HepG2 (cell line): ENCODE data around the gene ALDH3A2. TPM values are rescaled to one million over a fixed set of nuclear protein-coding genes. Genes with fewer than 3 reads are reported as not detected.
"Not testable (repeated sequence)": the region's sequence is repeated elsewhere in the genome, so short reads cannot be mapped to it uniquely, and the experiment has no call there.

Source experiments
- ATAC-seq: fragments of 200-7000 bp; cut with Tn5 transposase; 3 replicates; pipeline ENCODE4 v1.9.1; 2020; ENCODE audit warnings: mild to moderate bottlenecking, moderate library complexity
- BruUV-seq: library from RNA; stranded (reverse); fragments of 400-500 nt; replicated peaks from 2 replicates; lab custom pipeline; 2021; lab: Mats Ljungman, UMichigan
- CTCF ChIA-PET: fragments of 300-600 bp; formaldehyde crosslinking; extraction: SDS; loops from one replicate; lab custom pipeline; 2021; ENCODE audit warnings: low total read pairs, inconsistent platforms, low intra/inter-chr PET ratio; lab: Yijun Ruan, JAX
- POLR2A ChIA-PET: fragments of 350-600 bp; sonication (Branson Sonifier 250); formaldehyde crosslinking; loops from one replicate; lab custom pipeline; 2020; ENCODE audit warnings: antibody characterized with exemption, inconsistent platforms; lab: Yijun Ruan, JAX
- DNase-seq: peaks from one replicate; pipeline ENCODE4 v3.0.0-alpha.2; 2015; ENCODE audit warnings: low spot score
- FAIRE-seq: peaks from 3 replicates; lab custom pipeline; 2011; peaks lifted over from hg19 to GRCh38; lab: Jason Lieb, UNC
- H2AFZ ChIP-seq: one replicate; pipeline ENCODE4 v1.6.1; 2011; ENCODE audit warnings: low read length, inconsistent platforms
- H3K27ac ChIP-seq: fragments of 300-600 bp; 3 replicates; pipeline ENCODE4 v1.8.0; 2011; ENCODE audit warnings: mixed run types, mild to moderate bottlenecking, mixed read lengths, low read length, inconsistent platforms; ENCODE audit not compliant: insufficient read depth; ENCODE audit errors: extremely low read length
- H3K27me3 ChIP-seq, 2 experiments: fragments of 200-600 bp in 1 of 2; 2 replicates in 1 of 2; 3 replicates in 1 of 2; pipeline versions ENCODE4 v1.6.0 to v1.8.0; 2011; ENCODE audit warnings: low read length in 2 of 2, mild to moderate bottlenecking in 2 of 2, moderate library complexity in 2 of 2, inconsistent platforms in 1 of 2; ENCODE audit not compliant: insufficient read depth in 2 of 2, control insufficient read depth in 1 of 2
- H3K36me3 ChIP-seq, 2 experiments: fragments of 200-600 bp in 1 of 2; replicated peaks in 1 of 2; 2 replicates in 1 of 2; 3 replicates in 1 of 2; pipeline versions ENCODE4 v1.5.1 to v1.8.0; 2011; ENCODE audit warnings: low read length in 2 of 2, inconsistent platforms in 1 of 2; ENCODE audit not compliant: insufficient read depth in 2 of 2, control insufficient read depth in 1 of 2
- H3K4me1 ChIP-seq: 2 replicates; pipeline ENCODE4 v1.5.1; 2012; ENCODE audit warnings: low read length, inconsistent platforms; ENCODE audit not compliant: insufficient read depth
- H3K4me2 ChIP-seq: 2 replicates; pipeline ENCODE4 v1.6.0; 2011; ENCODE audit warnings: low read depth, low read length, inconsistent platforms
- H3K4me3 ChIP-seq, 3 experiments: fragments of 200-600 bp in 1 of 3; sonication (generic), shearing (Covaris generic) in 1 of 3; replicated peaks in 1 of 3; 2 replicates each; pipeline ENCODE4 v1.5.1; 2011 to 2016; ENCODE audit warnings: low read length in 3 of 3, inconsistent platforms in 2 of 3, low read depth in 2 of 3, mild to moderate bottlenecking in 2 of 3, control low read depth in 1 of 3, mixed read lengths in 1 of 3; ENCODE audit not compliant: insufficient read depth in 1 of 3
- H3K79me2 ChIP-seq: one replicate; pipeline ENCODE4 v1.6.1; 2011; ENCODE audit warnings: low read length, inconsistent platforms; ENCODE audit not compliant: insufficient read depth
- H3K9ac ChIP-seq: 2 replicates; pipeline ENCODE4 v1.6.0; 2011; ENCODE audit warnings: mild to moderate bottlenecking, low read depth, low read length, inconsistent platforms; ENCODE audit not compliant: insufficient read depth
- H3K9me3 ChIP-seq: 2 replicates; pipeline ENCODE4 v1.5.1; 2012; ENCODE audit warnings: mild to moderate bottlenecking, low read length
- H4K20me1 ChIP-seq: 2 replicates; pipeline ENCODE4 v1.6.0; 2011; ENCODE audit warnings: inconsistent platforms, mild to moderate bottlenecking, low read length, moderate library complexity; ENCODE audit not compliant: insufficient read depth
- HMG20B ChIP-seq: conservative IDR thresholded peaks from 2 replicates; pipeline ENCODE4 v1.6.1; 2016; ENCODE audit warnings: missing genetic modification reagents, missing compliant biosample characterization
- RBFOX2 ChIP-seq: fragments of 200-400 bp; formaldehyde crosslinking; IDR thresholded peaks from 2 replicates; pipeline ENCODE4 v1.6.1; 2017; ENCODE audit warnings: low read depth, mild to moderate bottlenecking, low read length
- ZMAT5 ChIP-seq: sonication (generic); formaldehyde crosslinking; IDR thresholded peaks from 2 replicates; pipeline ENCODE4 v1.5.0; 2020; ENCODE audit warnings: mild to moderate bottlenecking, low read depth, missing genetic modification reagents, borderline replicate concordance
- WGBS: methylation state at CpG from one replicate; pipeline ENCODE4 v1.1.6; 2017; ENCODE audit warnings: low lambda C conversion rate; 5-methylcytosine and 5-hydroxymethylcytosine counted together
- in situ Hi-C: cut with HindIII; loops from 2 replicates; pipeline ENCODE4 v1.10.0; 2017; ENCODE audit warnings: low pct_unique_long_range_greater_than_20kb; ENCODE audit not compliant: extremely low pct_ligation_motif_present
- intact Hi-C: fragments of 100-400 bp; cut with micrococcal nuclease; formaldehyde crosslinking; loops from one replicate; pipeline ENCODE4 v1.10.0; 2022; ENCODE audit not compliant: unreplicated experiment
- polyA plus RNA-seq, 8 experiments: library from polyadenylated mRNA; depleted of rRNA in 3 of 8; stranded (reverse) in 7 of 8; unstranded in 1 of 8; fragments of >200 nt; fragmentation: Illumina TruSeq in 4 of 8; extraction: Trizol in 4 of 8; gene quantifications; 2 replicates each; pipeline versions ENCODE4 v1.2.1 to v1.2.3, GENCODE V29; 2011 to 2016; ENCODE audit warnings: low read depth in 4 of 8, missing spikeins in 1 of 8, mixed read lengths in 1 of 8; ENCODE audit not compliant: insufficient read depth in 1 of 8
- total RNA-seq, 5 experiments: library from RNA; depleted of rRNA; stranded (reverse); fragments of >200 nt; fragmentation: Illumina TruSeq; extraction: Trizol; gene quantifications; 2 replicates each; pipeline ENCODE4 v1.2.3, GENCODE V29; 2016; ENCODE audit warnings: low read depth in 1 of 5

The ALDH3A2 gene
- total and polyA plus RNA-seq, 2 of the 13 experiments (the other 11 are each of a cell fraction or from before 2014, with no cell fraction given), result 80.8 to 180 TPM

- H3K27ac ChIP-seq, result no peak overlapping the region
- in situ Hi-C loops, result no loop called here
- H3K4me2 ChIP-seq, result no peak overlapping the region
- no peak overlapping the region for H2AFZ ChIP-seq
- no peaks in the 10 kb centered on the region; a peak in 1 of 5 replicates for H3K27me3 ChIP-seq
- 100% methylated on average over 2 of the region's 2 CpGs for WGBS
- ChIA-PET POLR2A (interaction anchor here (1.2 kb wide), 1 partner anchor 35 kb away, joined by 4 read pairs; the partner anchor contains the start of gene ALDH3A2), CTCF (no interaction called here)
- no peak overlapping the region for H3K4me3 ChIP-seq
- H3K79me2 ChIP-seq, result no peaks in the 10 kb centered on the region
- FAIRE-seq (no peak), ATAC-seq (no peak), DNase-seq (no peak)
- TF ChIP-seq RBFOX2, result no peak
- TF ChIP-seq ZMAT5 (CRISPR knock-in tag), result no peak
- TF ChIP-seq HMG20B, result no peak
- intact Hi-C loops, result no loop called here
- no peaks in the 10 kb centered on the region for H3K9me3 ChIP-seq
- no peak overlapping the region for H3K9ac ChIP-seq
- BruUV-seq, result no TSS peak
- no peaks in the 10 kb centered on the region; a peak in 1 of 5 replicates for H3K36me3 ChIP-seq
- H3K4me1 ChIP-seq, result peaks cover 12% of the 10 kb centered on the region; the same call in 1 of the 2 replicates
- H4K20me1 ChIP-seq, result no peaks in the 10 kb centered on the region
Observed at GRCh38 chr17:19683117-19683516, 34.6 kb downstream of the ALDH3A2 start.

GRCh38 chr17:19684909-19685580, 36.5 kb downstream of the ALDH3A2 start:
- POLR2A ChIA-PET, H4K20me1 ChIP-seq, H3K27ac ChIP-seq, intact Hi-C loops, H3K36me3 ChIP-seq, H3K27me3 ChIP-seq, BruUV-seq, in situ Hi-C loops, H3K9me3 ChIP-seq, DNase-seq, H3K79me2 ChIP-seq, CTCF ChIA-PET, FAIRE-seq, H2AFZ ChIP-seq, H3K4me2 ChIP-seq, H3K9ac ChIP-seq, H3K4me3 ChIP-seq, ATAC-seq: not testable (repeated sequence)
- WGBS, result 92% methylated on average over 22 of the region's 32 CpGs
- H3K4me1 ChIP-seq, result peaks cover 12% of the 10 kb centered on the region; the same call in 1 of the 2 replicates
